HepG2 (cell line): ENCODE data around the gene PPP1CA. TPM values are rescaled to one million over a fixed set of nuclear protein-coding genes. Genes with fewer than 3 reads are reported as not detected.

Experiments
- BRD4 ChIP-seq: sonication (generic); formaldehyde crosslinking; IDR thresholded peaks from 2 replicates; pipeline ENCODE4 v1.4.0; 2020; ENCODE audit warnings: missing genetic modification reagents
- FOXK1 ChIP-seq: sonication (generic); formaldehyde crosslinking; IDR thresholded peaks from 2 replicates; pipeline ENCODE4 v1.4.0; 2020; ENCODE audit warnings: low read depth, missing genetic modification reagents, borderline replicate concordance
- HNRNPLL ChIP-seq: fragments of 200-400 bp; formaldehyde crosslinking; IDR thresholded peaks from 2 replicates; pipeline ENCODE4 v1.6.1; 2017; ENCODE audit warnings: mild to moderate bottlenecking, low read depth, low read length; ENCODE audit not compliant: poor library complexity, severe bottlenecking
- HOMEZ ChIP-seq: IDR thresholded peaks from 2 replicates; pipeline ENCODE4 v1.6.1; 2016; ENCODE audit warnings: low read depth
- HOXA5 ChIP-seq: sonication (generic); formaldehyde crosslinking; IDR thresholded peaks from 2 replicates; pipeline ENCODE4 v1.4.0; 2020; ENCODE audit warnings: missing genetic modification reagents
- IRF2 ChIP-seq: IDR thresholded peaks from 2 replicates; pipeline ENCODE4 v1.6.1; 2018; ENCODE audit warnings: missing genetic modification reagents, missing compliant biosample characterization
- MAFK ChIP-seq, 2 experiments: IDR thresholded peaks in 1 of 2; conservative IDR thresholded peaks in 1 of 2; 2 replicates each; pipeline ENCODE4 v1.6.1; 2011; ENCODE audit warnings: improper control_type of control experiment in 2 of 2, low read length in 2 of 2
- NFE2 ChIP-seq: sonication (generic); formaldehyde crosslinking; IDR thresholded peaks from 2 replicates; pipeline ENCODE4 v1.4.0; 2020; ENCODE audit warnings: missing genetic modification reagents
- POLR2G ChIP-seq: fragments of 200-400 bp; formaldehyde crosslinking; IDR thresholded peaks from 2 replicates; pipeline ENCODE4 v1.6.1; 2018; ENCODE audit warnings: mild to moderate bottlenecking, low read depth, low read length, moderate library complexity
- SIN3A ChIP-seq: IDR thresholded peaks from 2 replicates; pipeline ENCODE4 v1.6.1; 2011; ENCODE audit warnings: low read depth, mild to moderate bottlenecking, control low read depth, low read length, borderline replicate concordance
- SNAPC5 ChIP-seq: sonication (generic); formaldehyde crosslinking; IDR thresholded peaks from 2 replicates; pipeline ENCODE4 v1.8.1; 2023; ENCODE audit warnings: mild to moderate bottlenecking, missing genetic modification reagents, borderline replicate concordance
- ZBTB34 ChIP-seq: sonication (generic); formaldehyde crosslinking; IDR thresholded peaks from 2 replicates; pipeline ENCODE4 v1.8.0; 2022; ENCODE audit warnings: mild to moderate bottlenecking, missing genetic modification reagents
- ZFP82 ChIP-seq: sonication (generic); formaldehyde crosslinking; IDR thresholded peaks from 2 replicates; pipeline ENCODE4 v1.5.1; 2020; ENCODE audit warnings: mild to moderate bottlenecking, missing genetic modification reagents, borderline replicate concordance
- ZMYM4 ChIP-seq: sonication (generic); formaldehyde crosslinking; IDR thresholded peaks from 2 replicates; pipeline ENCODE4 v1.8.1; 2023; ENCODE audit warnings: mild to moderate bottlenecking, missing genetic modification reagents
- ZNF160 ChIP-seq: sonication (generic); formaldehyde crosslinking; IDR thresholded peaks from 2 replicates; pipeline ENCODE4 v1.8.0; 2022; ENCODE audit warnings: mild to moderate bottlenecking, inconsistent platforms, missing genetic modification reagents
- ZNF484 ChIP-seq: sonication (generic); formaldehyde crosslinking; IDR thresholded peaks from 2 replicates; pipeline ENCODE4 v1.5.1; 2020; ENCODE audit warnings: mild to moderate bottlenecking, low read depth, missing genetic modification reagents, borderline replicate concordance
- ZNF562 ChIP-seq: sonication (generic); formaldehyde crosslinking; IDR thresholded peaks from 2 replicates; pipeline ENCODE4 v1.8.0; 2022; ENCODE audit warnings: missing genetic modification reagents, borderline replicate concordance
- ZNF570 ChIP-seq: sonication (generic); formaldehyde crosslinking; IDR thresholded peaks from 2 replicates; pipeline ENCODE4 v1.4.0; 2020; ENCODE audit warnings: mild to moderate bottlenecking, missing genetic modification reagents, borderline replicate concordance
- ZNF720 ChIP-seq: sonication (generic); formaldehyde crosslinking; IDR thresholded peaks from 2 replicates; pipeline ENCODE4 v1.4.0; 2020; ENCODE audit warnings: missing genetic modification reagents
- ZNF790 ChIP-seq: sonication (generic); formaldehyde crosslinking; IDR thresholded peaks from 2 replicates; pipeline ENCODE4 v1.8.0; 2022; ENCODE audit warnings: missing genetic modification reagents, mild to moderate bottlenecking, borderline replicate concordance
- polyA plus RNA-seq, 8 experiments: library from polyadenylated mRNA; depleted of rRNA in 3 of 8; stranded (reverse) in 7 of 8; unstranded in 1 of 8; fragments of >200 nt; fragmentation: Illumina TruSeq in 4 of 8; extraction: Trizol in 4 of 8; gene quantifications; 2 replicates each; pipeline versions ENCODE4 v1.2.1 to v1.2.3, GENCODE V29; 2011 to 2016; ENCODE audit warnings: low read depth in 4 of 8, missing spikeins in 1 of 8, mixed read lengths in 1 of 8; ENCODE audit not compliant: insufficient read depth in 1 of 8
- total RNA-seq, 5 experiments: library from RNA; depleted of rRNA; stranded (reverse); fragments of >200 nt; fragmentation: Illumina TruSeq; extraction: Trizol; gene quantifications; 2 replicates each; pipeline ENCODE4 v1.2.3, GENCODE V29; 2016; ENCODE audit warnings: low read depth in 1 of 5
- TF ChIP-seq, protein P1 (sequence below): sonication (generic); formaldehyde crosslinking; IDR thresholded peaks from 2 replicates; pipeline ENCODE4 v1.8.0; 2022; ENCODE audit warnings: missing genetic modification reagents, low read depth, mild to moderate bottlenecking, borderline replicate concordance
- TF ChIP-seq, protein P2 (sequence below): sonication (generic); formaldehyde crosslinking; IDR thresholded peaks from 2 replicates; pipeline ENCODE4 v1.8.0; 2022; ENCODE audit warnings: missing genetic modification reagents, mild to moderate bottlenecking, borderline replicate concordance
- TF ChIP-seq, protein P3 (sequence below): IDR thresholded peaks from 2 replicates; pipeline ENCODE4 v1.6.1; 2016; ENCODE audit warnings: mild to moderate bottlenecking

The PPP1CA gene
- total and polyA plus RNA-seq, 2 of the 13 experiments (the other 11 are each of a cell fraction or from before 2014, with no cell fraction given), result 149 to 170 TPM

GRCh38 chr11:67420646-67421429, 19.2 kb upstream of the PPP1CA start (continued):
- no peak for TF ChIP-seq SNAPC5 (CRISPR knock-in tag)
- TF ChIP-seq ZBTB34, result no peak
- no peak for TF ChIP-seq NFE2 (CRISPR knock-in tag)
- TF ChIP-seq SIN3A, result peak; percentile 66; the same call in 1 of the 2 replicates
- no peak for TF ChIP-seq ZNF790
- TF ChIP-seq HOXA5 (CRISPR knock-in tag), result 0 out of 2 replicates have a peak, but pooled peaks have one; percentile 14
- TF ChIP-seq POLR2G, result 0 out of 2 replicates have a peak, but pooled peaks have one; percentile 27
- no peak for TF ChIP-seq HOMEZ (CRISPR knock-in tag)
- no peak for TF ChIP-seq BRD4
- TF ChIP-seq ZNF484, result no peak
- 0 out of 2 replicates have a peak, but pooled peaks have one; percentile 13 for TF ChIP-seq ZMYM4 (CRISPR knock-in tag)
- no peak for TF ChIP-seq ZNF720 (CRISPR knock-in tag)
- TF ChIP-seq, protein P1, sequence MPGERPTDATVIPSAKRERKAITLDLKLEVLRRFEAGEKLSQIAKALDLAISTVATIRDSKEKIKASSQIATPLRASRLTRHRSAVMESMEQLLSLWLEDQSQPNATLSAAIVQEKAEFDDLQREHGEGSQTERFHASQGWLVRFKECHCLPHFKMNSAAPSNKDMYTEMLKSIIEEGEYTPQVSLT (CRISPR knock-in tag), result no peak; the same call in 1 of the 2 replicates
- no peak for TF ChIP-seq FOXK1 (CRISPR knock-in tag)
- no peak for TF ChIP-seq MAFK (conservative IDR thresholded peaks at IDR 0.05 in 1 of 2, IDR thresholded peaks at IDR 0.05 in 1 of 2; ENCODE audit: low read length in 2 of 2)
- no peak; the same call in 1 of the 2 replicates for TF ChIP-seq ZFP82 (CRISPR knock-in tag)
- no peak for TF ChIP-seq ZNF570
- TF ChIP-seq, protein P2, sequence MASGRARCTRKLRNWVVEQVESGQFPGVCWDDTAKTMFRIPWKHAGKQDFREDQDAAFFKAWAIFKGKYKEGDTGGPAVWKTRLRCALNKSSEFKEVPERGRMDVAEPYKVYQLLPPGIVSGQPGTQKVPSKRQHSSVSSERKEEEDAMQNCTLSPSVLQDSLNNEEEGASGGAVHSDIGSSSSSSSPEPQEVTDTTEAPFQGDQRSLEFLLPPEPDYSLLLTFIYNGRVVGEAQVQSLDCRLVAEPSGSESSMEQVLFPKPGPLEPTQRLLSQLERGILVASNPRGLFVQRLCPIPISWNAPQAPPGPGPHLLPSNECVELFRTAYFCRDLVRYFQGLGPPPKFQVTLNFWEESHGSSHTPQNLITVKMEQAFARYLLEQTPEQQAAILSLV, result no peak
- TF ChIP-seq HNRNPLL, result peak; percentile 88
- 0 out of 2 replicates have a peak, but pooled peaks have one; percentile 21 for TF ChIP-seq ZNF160 (CRISPR knock-in tag)
- peak; percentile 34; the same call in 1 of the 2 replicates for TF ChIP-seq ZNF562 (CRISPR knock-in tag)
- TF ChIP-seq, protein P3, sequence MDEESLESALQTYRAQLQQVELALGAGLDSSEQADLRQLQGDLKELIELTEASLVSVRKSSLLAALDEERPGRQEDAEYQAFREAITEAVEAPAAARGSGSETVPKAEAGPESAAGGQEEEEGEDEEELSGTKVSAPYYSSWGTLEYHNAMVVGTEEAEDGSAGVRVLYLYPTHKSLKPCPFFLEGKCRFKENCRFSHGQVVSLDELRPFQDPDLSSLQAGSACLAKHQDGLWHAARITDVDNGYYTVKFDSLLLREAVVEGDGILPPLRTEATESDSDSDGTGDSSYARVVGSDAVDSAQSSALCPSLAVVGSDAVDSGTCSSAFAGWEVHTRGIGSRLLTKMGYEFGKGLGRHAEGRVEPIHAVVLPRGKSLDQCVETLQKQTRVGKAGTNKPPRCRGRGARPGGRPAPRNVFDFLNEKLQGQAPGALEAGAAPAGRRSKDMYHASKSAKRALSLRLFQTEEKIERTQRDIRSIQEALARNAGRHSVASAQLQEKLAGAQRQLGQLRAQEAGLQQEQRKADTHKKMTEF (CRISPR knock-in tag), result no peak
- no peak for TF ChIP-seq IRF2 (CRISPR knock-in tag)
